MCF 10A (cell line): ENCODE measurements around the gene FBXO15. TPM values are rescaled to one million over a fixed set of nuclear protein-coding genes. Genes with fewer than 3 reads are reported as not detected.

ENCODE experiments used
- BruUV-seq: library from RNA; stranded (reverse); fragments of 400-500 nt; replicated peaks from 2 replicates; lab custom pipeline; 2021; lab: Mats Ljungman, UMichigan
- CTCF ChIA-PET: fragments of 300-600 bp; sonication (Branson Sonifier 250); formaldehyde crosslinking; extraction: SDS; loops from one replicate; lab custom pipeline; 2021; ENCODE audit warnings: antibody characterized with exemption, inconsistent platforms; lab: Yijun Ruan, JAX
- POLR2A ChIA-PET: fragments of 300-600, 350-650 bp; sonication (Branson Sonifier 250); formaldehyde crosslinking; extraction: SDS; loops from one replicate; lab custom pipeline; 2020; ENCODE audit warnings: antibody characterized with exemption, inconsistent platforms; lab: Yijun Ruan, JAX
- DNase-seq: peaks from one replicate; pipeline ENCODE4 v3.0.0-alpha.2; 2018; ENCODE audit not compliant: unreplicated experiment
- H3K27ac Mint-ChIP-seq: one replicate; pipeline ENCODE4 v1.8.0; 2022; ENCODE audit warnings: mild to moderate bottlenecking, low read depth, mixed read lengths; ENCODE audit not compliant: unreplicated experiment
- H3K27me3 Mint-ChIP-seq: one replicate; pipeline ENCODE4 v1.8.0; 2022; ENCODE audit warnings: mixed read lengths; ENCODE audit not compliant: insufficient read depth, unreplicated experiment
- H3K36me3 Mint-ChIP-seq: one replicate; pipeline ENCODE4 v1.8.0; 2022; ENCODE audit warnings: mild to moderate bottlenecking, moderate library complexity, mixed read lengths; ENCODE audit not compliant: insufficient read depth, unreplicated experiment
- H3K4me1 Mint-ChIP-seq: one replicate; pipeline ENCODE4 v1.8.0; 2022; ENCODE audit warnings: mixed read lengths; ENCODE audit not compliant: insufficient read depth, unreplicated experiment
- H3K4me3 Mint-ChIP-seq: one replicate; pipeline ENCODE4 v1.8.0; 2022; ENCODE audit warnings: mild to moderate bottlenecking, moderate library complexity, mixed read lengths; ENCODE audit not compliant: unreplicated experiment
- H3K9me3 Mint-ChIP-seq: one replicate; pipeline ENCODE4 v1.8.0; 2022; ENCODE audit warnings: mixed read lengths; ENCODE audit not compliant: unreplicated experiment
- CTCF ChIP-seq: fragments of 200-600 bp; IDR thresholded peaks from one replicate; pipeline ENCODE4 v1.8.0; 2022; ENCODE audit warnings: antibody characterized with exemption, mild to moderate bottlenecking; ENCODE audit not compliant: unreplicated experiment
- intact Hi-C: fragments of 100-400 bp; cut with micrococcal nuclease; formaldehyde crosslinking; loops from 2 replicates; pipeline ENCODE4 v1.14.1; 2022
- total RNA-seq: library from RNA; stranded (reverse); gene quantifications from 2 replicates; pipeline ENCODE4 v1.2.3, GENCODE V29; 2022

The FBXO15 gene
- total RNA-seq, 1 experiment from 2014 or later: 0.79 TPM

GRCh38 chr18:74068296-74068695 lies 79.3 kb downstream of the FBXO15 start:
- TF ChIP-seq CTCF: no peak
- H3K27me3 Mint-ChIP-seq: no peaks in the 10 kb centered on the region
- H3K4me3 Mint-ChIP-seq: no peak overlapping the region
- no peak for DNase-seq
- intact Hi-C loops: no loop called here
- no peaks in the 10 kb centered on the region for H3K9me3 Mint-ChIP-seq
- H3K36me3 Mint-ChIP-seq: no peaks in the 10 kb centered on the region
- ChIA-PET CTCF (no interaction called here), POLR2A (no interaction called here)
- BruUV-seq: no TSS peak
- H3K27ac Mint-ChIP-seq: peak overlapping the region; percentile 79
- H3K4me1 Mint-ChIP-seq: peaks cover 16% of the 10 kb centered on the region

GRCh38 chr18:74066018-74066417 lies 81.6 kb downstream of the FBXO15 start:
- TF ChIP-seq CTCF: no peak
- Mint-ChIP-seq H3K9me3 (no peaks in the 10 kb centered on the region), H3K4me1 (peaks cover 18% of the 10 kb centered on the region), H3K4me3 (no peak overlapping the region), H3K27ac (no peak overlapping the region), H3K27me3 (no peaks in the 10 kb centered on the region), H3K36me3 (no peaks in the 10 kb centered on the region)
- intact Hi-C loops: no loop called here
- no TSS peak for BruUV-seq
- ChIA-PET CTCF (no interaction called here), POLR2A (no interaction called here)
- DNase-seq: no peak

- Mint-ChIP-seq H3K27me3 (no peaks in the 10 kb centered on the region), H3K27ac (no peak overlapping the region), H3K36me3 (no peaks in the 10 kb centered on the region), H3K9me3 (no peaks in the 10 kb centered on the region), H3K4me1 (peaks cover 18% of the 10 kb centered on the region), H3K4me3 (no peak overlapping the region)
- no peak for TF ChIP-seq CTCF
- POLR2A ChIA-PET: interaction anchor here (1.2 kb wide), 1 partner anchor 1070 kb away, joined by 3 read pairs; no protein-coding TSS in a partner anchor
- BruUV-seq: no TSS peak
- intact Hi-C loops: no loop called here
- DNase-seq: no peak
- CTCF ChIA-PET: no interaction called here
Observed at GRCh38 chr18:74065366-74065765, 82.3 kb downstream of the FBXO15 start.

- Mint-ChIP-seq H3K4me1 (peaks cover 18% of the 10 kb centered on the region), H3K27me3 (no peaks in the 10 kb centered on the region), H3K4me3 (no peak overlapping the region), H3K27ac (no peak overlapping the region), H3K9me3 (no peaks in the 10 kb centered on the region), H3K36me3 (no peaks in the 10 kb centered on the region)
- TF ChIP-seq CTCF: no peak
- intact Hi-C loops: no loop called here
- ChIA-PET POLR2A (interaction anchor here (1.2 kb wide), 1 partner anchor 1069 kb away, joined by 3 read pairs; no protein-coding TSS in a partner anchor), CTCF (interaction anchor here (1.0 kb wide), 1 partner anchor 84 kb away, joined by 4 read pairs; no protein-coding TSS in a partner anchor)
- no TSS peak for BruUV-seq
- DNase-seq: no peak
Observed at GRCh38 chr18:74064510-74064909, 83.1 kb downstream of the FBXO15 start.
